HFFc6 (cell line): Measurements from ENCODE around the gene ADARB1. TPM values are rescaled to one million over a fixed set of nuclear protein-coding genes. Genes with fewer than 3 reads are reported as not detected.

Experiments
- DNase-seq: peaks from one replicate; pipeline ENCODE4 v3.0.0-alpha.2; 2018
- H3K27ac Mint-ChIP-seq: 2 replicates; pipeline ENCODE4 v1.8.0; 2020; ENCODE audit warnings: mild to moderate bottlenecking, mixed read lengths
- H3K27me3 Mint-ChIP-seq: 2 replicates; pipeline ENCODE4 v1.8.0; 2021; ENCODE audit warnings: mild to moderate bottlenecking, moderate library complexity, mixed read lengths; ENCODE audit not compliant: insufficient read depth
- H3K36me3 Mint-ChIP-seq: 2 replicates; pipeline ENCODE4 v1.8.0; 2021; ENCODE audit warnings: low read depth, mixed read lengths
- H3K4me1 Mint-ChIP-seq: 2 replicates; pipeline ENCODE4 v1.8.0; 2020; ENCODE audit warnings: low read depth, mixed read lengths
- H3K4me3 Mint-ChIP-seq: 2 replicates; pipeline ENCODE4 v1.8.0; 2020; ENCODE audit warnings: mild to moderate bottlenecking, moderate library complexity, mixed read lengths
- H3K9me3 Mint-ChIP-seq: 2 replicates; pipeline ENCODE4 v1.8.0; 2020; ENCODE audit warnings: mild to moderate bottlenecking, mixed read lengths
- CTCF ChIP-seq: fragments of 200-600 bp; sonication (generic); IDR thresholded peaks from 2 replicates; pipeline ENCODE4 v1.5.0; 2021; ENCODE audit warnings: antibody characterized with exemption, mild to moderate bottlenecking
- total RNA-seq, 6 experiments: library from RNA; stranded (reverse); fragmentation: NEBNext Ultra II Directional; extraction: Animal tissue kit (Norgen Biotek cat#: 25700); gene quantifications; 2 replicates in 1 of 6; 3 replicates in 5 of 6; pipeline ENCODE4 v1.2.3, GENCODE V29; 2021

Gene ADARB1
- total RNA-seq, 6 experiments from 2014 or later, result 1.7 to 3.2 (median 2.2) TPM

- Mint-ChIP-seq H3K4me1 (peaks cover 17% of the 10 kb centered on the region), H3K9me3 (no peaks in the 10 kb centered on the region), H3K27ac (no peak overlapping the region), H3K27me3 (0 out of 2 replicates have a peak, but pooled peaks cover 6% of the 10 kb centered on the region), H3K4me3 (no peak overlapping the region), H3K36me3 (no peaks in the 10 kb centered on the region)
- DNase-seq, result no peak
- no peak for TF ChIP-seq CTCF
Observed at GRCh38 chr21:45103971-45104520, 29.7 kb downstream of the ADARB1 start.

GRCh38 chr21:45104560-45104959 is 30.2 kb downstream of the ADARB1 start:
- H3K9me3 Mint-ChIP-seq, result no peaks in the 10 kb centered on the region
- no peak for DNase-seq
- H3K27ac Mint-ChIP-seq, result no peak overlapping the region
- 0 out of 2 replicates have a peak, but pooled peaks cover 6% of the 10 kb centered on the region for H3K27me3 Mint-ChIP-seq
- H3K36me3 Mint-ChIP-seq, result no peaks in the 10 kb centered on the region
- no peak for TF ChIP-seq CTCF
- H3K4me1 Mint-ChIP-seq, result peaks cover 17% of the 10 kb centered on the region
- no peak overlapping the region for H3K4me3 Mint-ChIP-seq

GRCh38 chr21:45105906-45106485 is 31.6 kb downstream of the ADARB1 start:
- H3K27me3 Mint-ChIP-seq, result peaks cover 8% of the 10 kb centered on the region; the same call in 1 of the 2 replicates
- H3K36me3 Mint-ChIP-seq, result no peaks in the 10 kb centered on the region
- H3K4me3 Mint-ChIP-seq, result no peak overlapping the region
- H3K9me3 Mint-ChIP-seq, result no peaks in the 10 kb centered on the region
- peaks cover 24% of the 10 kb centered on the region for H3K4me1 Mint-ChIP-seq
- H3K27ac Mint-ChIP-seq, result no peak overlapping the region
- no peak for TF ChIP-seq CTCF
- no peak for DNase-seq

- TF ChIP-seq CTCF, result no peak
- Mint-ChIP-seq H3K27me3 (peaks cover 12% of the 10 kb centered on the region), H3K27ac (no peak overlapping the region), H3K4me3 (no peak overlapping the region), H3K4me1 (peaks cover 13% of the 10 kb centered on the region), H3K9me3 (no peaks in the 10 kb centered on the region), H3K36me3 (no peaks in the 10 kb centered on the region)
- no peak for DNase-seq
Observed at GRCh38 chr21:45108034-45108790, 33.8 kb downstream of the ADARB1 start.

GRCh38 chr21:45108808-45109781 is 34.7 kb downstream of the ADARB1 start:
- DNase-seq, result no peak
- Mint-ChIP-seq H3K4me1 (peaks cover 13% of the 10 kb centered on the region), H3K27ac (no peak overlapping the region), H3K9me3 (no peaks in the 10 kb centered on the region), H3K27me3 (peaks cover 11% of the 10 kb centered on the region), H3K36me3 (no peaks in the 10 kb centered on the region), H3K4me3 (no peak overlapping the region)
- TF ChIP-seq CTCF, result no peak
